ENCODE data around the gene GATAD2B.
A peak's percentile ranks its signal among the peaks of the same experiment; 100 is the strongest.
"Not testable (repeated sequence)": the region's sequence is repeated elsewhere in the genome, so short reads cannot be mapped to it uniquely, and the experiment has no call there.

GATAD2B gene

GRCh38 chr1:153929981-153930948, 7.5 kb upstream of the GATAD2B start:
- no peak for DNase-seq (ENCODE audit: low spot score)

GRCh38 chr1:153929426-153929825, 6.7 kb upstream of the GATAD2B start:
- no peak for DNase-seq (ENCODE audit: low spot score)

- peak; percentile 94 for DNase-seq (ENCODE audit: low spot score)
Measured at GRCh38 chr1:153928791-153929341, 6.1 kb upstream of the GATAD2B start.

GRCh38 chr1:153928245-153928644, 5.5 kb upstream of the GATAD2B start:
- no peak for DNase-seq (ENCODE audit: low spot score)

- no peak for DNase-seq (ENCODE audit: low spot score)
Measured at GRCh38 chr1:153926405-153926804, 3.6 kb upstream of the GATAD2B start.

- DNase-seq (ENCODE audit: low spot score), result peak; percentile 32
Measured at GRCh38 chr1:153922076-153922971, 448 bp downstream of the GATAD2B start.

DNA sequence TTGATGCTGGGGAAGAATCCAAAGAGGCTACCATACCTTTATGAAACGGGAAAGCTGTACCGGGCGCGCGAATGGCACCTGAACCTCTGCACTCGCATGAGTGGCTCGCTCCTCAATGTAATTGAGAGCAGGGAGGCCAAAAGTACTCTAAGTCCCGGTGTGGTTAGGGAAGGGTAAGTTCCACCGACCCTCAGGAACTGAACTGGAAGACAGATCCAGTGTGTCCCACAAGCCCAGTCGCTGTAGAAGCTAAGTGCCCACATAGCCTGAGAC, 1.0 kb downstream of the GATAD2B start:
- peak; percentile 26 for DNase-seq (ENCODE audit: low spot score)

- no peak for DNase-seq (ENCODE audit: low spot score)
Measured at GRCh38 chr1:153921080-153921802, 1.5 kb downstream of the GATAD2B start.

DNA sequence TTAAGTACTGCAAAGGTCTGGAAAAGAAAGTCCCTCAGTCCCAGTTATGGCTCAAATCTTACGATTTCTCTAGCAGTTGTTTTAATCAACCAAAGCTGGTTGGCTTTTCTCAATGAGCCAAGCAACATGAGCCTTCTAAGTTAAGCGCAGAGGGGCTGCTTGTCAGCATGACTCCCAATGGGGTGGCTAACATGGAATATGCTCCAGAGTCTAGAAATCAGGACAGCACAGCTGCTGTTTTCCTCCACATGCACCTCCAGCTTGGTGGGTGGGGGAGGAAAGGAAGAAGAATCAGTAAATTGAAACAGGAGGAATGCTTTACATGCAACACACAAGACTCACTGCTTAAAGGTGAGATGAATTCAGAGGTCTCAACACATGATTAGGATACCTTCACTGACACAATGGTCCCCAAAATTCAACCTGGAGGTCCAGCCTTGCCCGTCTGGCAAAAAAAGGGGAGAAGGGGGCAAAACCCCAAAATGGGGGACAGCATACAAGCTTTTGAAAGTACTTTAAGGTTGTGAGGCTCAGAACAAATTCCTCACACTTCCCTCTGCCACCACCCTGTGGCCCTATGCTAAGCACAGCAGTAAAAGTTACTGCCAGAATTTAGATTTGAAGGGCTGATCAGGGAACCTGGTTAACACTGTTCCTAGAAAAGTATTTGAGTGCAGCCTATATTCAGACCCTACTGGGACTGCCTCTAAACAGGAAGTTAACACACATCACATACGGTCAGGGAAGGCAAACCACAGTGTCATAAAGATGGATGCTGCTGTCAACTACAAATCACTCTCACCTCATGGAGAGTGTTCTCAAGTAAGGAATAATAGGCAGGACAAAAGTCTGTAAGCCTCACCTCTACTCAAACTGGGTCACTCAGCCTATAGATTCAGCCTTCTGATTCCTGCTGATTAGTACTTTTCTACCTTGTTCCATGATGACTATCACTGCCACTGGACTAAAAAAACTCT, 2.6 kb downstream of the GATAD2B start:
- DNase-seq (ENCODE audit: low spot score), result peak; percentile 34

DNA sequence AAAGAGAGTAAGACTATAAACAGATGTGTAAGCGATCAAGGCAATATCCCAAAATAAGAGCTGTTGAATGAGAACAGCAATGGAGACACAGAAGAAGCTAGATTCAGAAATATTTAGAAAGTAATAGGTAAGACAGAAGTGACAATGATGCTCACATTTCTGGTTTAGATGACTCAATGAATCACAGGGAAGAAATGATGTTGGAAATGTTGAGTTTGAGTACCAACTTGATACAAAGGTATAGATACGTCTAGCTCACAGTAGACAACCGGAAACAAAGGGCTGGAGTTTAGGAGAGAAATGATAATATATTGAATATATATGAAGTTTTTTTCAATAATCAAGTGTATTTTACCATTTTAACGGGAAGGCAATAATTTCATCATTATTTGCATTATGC, 6.5 kb downstream of the GATAD2B start:
- DNase-seq (ENCODE audit: low spot score), result no peak

- no peak for DNase-seq (ENCODE audit: low spot score)
Measured at GRCh38 chr1:153912349-153912748, 10.4 kb downstream of the GATAD2B start.

GRCh38 chr1:153910560-153910959, 12.2 kb downstream of the GATAD2B start:
- not testable (repeated sequence) for DNase-seq (ENCODE audit: low spot score)

GRCh38 chr1:153908071-153908470, 14.7 kb downstream of the GATAD2B start:
- no peak for DNase-seq (ENCODE audit: low spot score)

GRCh38 chr1:153907134-153907533, 15.6 kb downstream of the GATAD2B start:
- no peak for DNase-seq (ENCODE audit: low spot score)

- no peak for DNase-seq (ENCODE audit: low spot score)
Measured at GRCh38 chr1:153906396-153906795, 16.4 kb downstream of the GATAD2B start.

- not testable (repeated sequence) for DNase-seq (ENCODE audit: low spot score)
Measured at GRCh38 chr1:153905908-153906307, 16.9 kb downstream of the GATAD2B start.

GRCh38 chr1:153903841-153904455, 18.8 kb downstream of the GATAD2B start:
- no peak for DNase-seq (ENCODE audit: low spot score)

GRCh38 chr1:153899509-153899908, 23.3 kb downstream of the GATAD2B start:
- no peak for DNase-seq (ENCODE audit: low spot score)

GRCh38 chr1:153895866-153896265, 26.9 kb downstream of the GATAD2B start:
- not testable (repeated sequence) for DNase-seq (ENCODE audit: low spot score)

DNA sequence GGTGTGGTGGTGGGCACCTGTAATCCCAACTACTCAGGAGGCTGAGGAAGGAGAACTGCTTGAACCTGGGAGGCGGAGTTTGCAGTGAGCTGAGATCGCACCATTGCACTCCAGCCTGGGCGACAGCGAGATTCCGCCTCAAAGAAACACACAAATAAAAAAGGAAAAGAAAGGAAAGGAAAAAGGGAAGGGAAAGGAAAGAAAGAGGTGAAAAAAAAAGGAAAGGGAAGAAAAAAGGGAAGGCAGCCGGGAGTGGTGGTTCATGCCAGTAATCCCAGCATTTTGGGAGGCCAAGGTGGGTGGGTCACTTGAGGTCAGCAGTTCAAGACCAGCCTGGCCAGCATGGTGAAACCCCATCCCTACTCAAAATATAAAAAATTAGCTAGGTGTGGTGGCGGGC, 31.7 kb downstream of the GATAD2B start:
- not testable (repeated sequence) for DNase-seq (ENCODE audit: low spot score)

Data from Ammon's horn (tissue), 1 donor.